K562 (cell line): ENCODE data around the gene PPM1N.

Source experiments
- CHD2 ChIP-seq: IDR thresholded peaks from 2 replicates; pipeline ENCODE4 v1.6.1; 2011; ENCODE audit warnings: low read depth, low read length
- CHD4 ChIP-seq: fragments of 200-600 bp; sonication (generic); IDR thresholded peaks from 3 replicates; pipeline ENCODE4 v1.6.1; 2012; ENCODE audit warnings: low read depth, mild to moderate bottlenecking, mixed read lengths, low read length, inconsistent platforms; ENCODE audit not compliant: insufficient read depth, insufficient replicate concordance, poor library complexity, severe bottlenecking
- EP300 ChIP-seq: IDR thresholded peaks from 2 replicates; pipeline ENCODE4 v1.6.1; 2012; ENCODE audit warnings: low read length, improper control_type of control experiment
- MAFK ChIP-seq: IDR thresholded peaks from 2 replicates; pipeline ENCODE4 v1.6.1; 2011; ENCODE audit warnings: low read length, improper control_type of control experiment
- NFXL1 ChIP-seq: fragments of 450-650 bp; formaldehyde crosslinking; IDR thresholded peaks from 2 replicates; pipeline ENCODE4 v1.4.0; 2021; ENCODE audit warnings: mild to moderate bottlenecking
- THRAP3 ChIP-seq: fragments of 450-650 bp; IDR thresholded peaks from 2 replicates; pipeline ENCODE4 v1.6.1; 2016; ENCODE audit warnings: mild to moderate bottlenecking, inconsistent platforms, borderline replicate concordance
- ZNF146 ChIP-seq: IDR thresholded peaks from one replicate; pipeline ENCODE4 v1.6.1; 2018; ENCODE audit warnings: missing compliant biosample characterization; ENCODE audit not compliant: unreplicated experiment
- TF ChIP-seq, protein P1 (sequence below), 3 experiments: IDR thresholded peaks in 2 of 3; conservative IDR thresholded peaks in 1 of 3; 2 replicates each; pipeline ENCODE4 v1.5.1; 2011 to 2012; ENCODE audit warnings: low read length in 3 of 3, mild to moderate bottlenecking in 3 of 3, control low read depth in 2 of 3, improper control_type of control experiment in 1 of 3, inconsistent platforms in 1 of 3, low read depth in 1 of 3, mixed read lengths in 1 of 3, moderate library complexity in 1 of 3; ENCODE audit not compliant: insufficient read depth in 2 of 3
- TF ChIP-seq, protein P2 (sequence below): fragments of 250-450 bp; sonication (Bioruptor Pico); IDR thresholded peaks from 2 replicates; pipeline ENCODE4 v1.5.1; 2021; ENCODE audit warnings: mild to moderate bottlenecking

DNA sequence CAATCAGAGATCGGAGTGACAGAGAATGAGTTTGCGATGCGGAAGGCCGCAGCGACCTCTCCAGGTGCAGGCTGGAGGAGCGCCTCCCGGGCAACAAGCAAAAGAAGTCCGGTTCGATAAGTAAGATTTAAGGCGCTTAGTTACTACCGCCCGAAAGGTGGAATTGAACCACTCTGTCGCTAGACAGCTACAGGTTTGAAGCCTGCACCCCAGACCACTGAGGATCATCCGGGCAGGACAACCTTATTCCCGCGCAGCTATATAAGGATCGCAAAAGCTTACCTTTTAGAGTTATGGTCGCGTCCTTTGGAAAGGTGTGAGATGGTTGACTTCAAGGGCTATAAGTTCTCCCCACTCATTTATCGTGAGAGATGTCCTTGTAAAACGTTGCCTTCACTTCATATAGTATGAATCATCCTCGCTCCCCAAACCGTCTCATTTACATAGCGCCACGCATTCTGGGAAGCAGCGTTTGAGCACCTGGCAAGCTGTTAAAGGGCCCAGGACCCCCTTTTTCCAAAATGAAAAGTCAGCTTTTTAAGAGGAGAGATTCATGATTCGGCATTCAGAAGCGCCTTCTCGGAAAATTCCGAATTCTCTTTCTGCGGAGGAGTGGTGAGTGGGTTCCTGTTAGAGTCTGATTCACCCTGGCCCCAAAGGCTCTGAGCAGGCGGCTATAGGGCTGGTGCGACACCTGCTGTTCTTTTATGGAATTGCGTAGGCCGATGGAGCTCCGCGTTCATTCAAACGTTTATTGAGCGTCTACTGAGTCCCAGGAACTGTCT, 19.6 kb upstream of the PPM1N start:
- TF ChIP-seq ZNF146 (CRISPR knock-in tag) (no peak), NFXL1 (CRISPR knock-in tag) (no peak), THRAP3 (no peak), CHD2 (no peak), EP300 (peak; percentile 59), MAFK (no peak; the same call in 1 of the 2 replicates), CHD4 (no peak)
- TF ChIP-seq, protein P1, sequence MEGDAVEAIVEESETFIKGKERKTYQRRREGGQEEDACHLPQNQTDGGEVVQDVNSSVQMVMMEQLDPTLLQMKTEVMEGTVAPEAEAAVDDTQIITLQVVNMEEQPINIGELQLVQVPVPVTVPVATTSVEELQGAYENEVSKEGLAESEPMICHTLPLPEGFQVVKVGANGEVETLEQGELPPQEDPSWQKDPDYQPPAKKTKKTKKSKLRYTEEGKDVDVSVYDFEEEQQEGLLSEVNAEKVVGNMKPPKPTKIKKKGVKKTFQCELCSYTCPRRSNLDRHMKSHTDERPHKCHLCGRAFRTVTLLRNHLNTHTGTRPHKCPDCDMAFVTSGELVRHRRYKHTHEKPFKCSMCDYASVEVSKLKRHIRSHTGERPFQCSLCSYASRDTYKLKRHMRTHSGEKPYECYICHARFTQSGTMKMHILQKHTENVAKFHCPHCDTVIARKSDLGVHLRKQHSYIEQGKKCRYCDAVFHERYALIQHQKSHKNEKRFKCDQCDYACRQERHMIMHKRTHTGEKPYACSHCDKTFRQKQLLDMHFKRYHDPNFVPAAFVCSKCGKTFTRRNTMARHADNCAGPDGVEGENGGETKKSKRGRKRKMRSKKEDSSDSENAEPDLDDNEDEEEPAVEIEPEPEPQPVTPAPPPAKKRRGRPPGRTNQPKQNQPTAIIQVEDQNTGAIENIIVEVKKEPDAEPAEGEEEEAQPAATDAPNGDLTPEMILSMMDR (IDR thresholded peaks at IDR 0.05 in 2 of 3, conservative IDR thresholded peaks at IDR 0.05 in 1 of 3; ENCODE audit: insufficient read depth in 2 of 3, low read depth in 1 of 3, low read length in 3 of 3) = peak; percentile 95 to 98 (median 98)
- TF ChIP-seq, protein P2, sequence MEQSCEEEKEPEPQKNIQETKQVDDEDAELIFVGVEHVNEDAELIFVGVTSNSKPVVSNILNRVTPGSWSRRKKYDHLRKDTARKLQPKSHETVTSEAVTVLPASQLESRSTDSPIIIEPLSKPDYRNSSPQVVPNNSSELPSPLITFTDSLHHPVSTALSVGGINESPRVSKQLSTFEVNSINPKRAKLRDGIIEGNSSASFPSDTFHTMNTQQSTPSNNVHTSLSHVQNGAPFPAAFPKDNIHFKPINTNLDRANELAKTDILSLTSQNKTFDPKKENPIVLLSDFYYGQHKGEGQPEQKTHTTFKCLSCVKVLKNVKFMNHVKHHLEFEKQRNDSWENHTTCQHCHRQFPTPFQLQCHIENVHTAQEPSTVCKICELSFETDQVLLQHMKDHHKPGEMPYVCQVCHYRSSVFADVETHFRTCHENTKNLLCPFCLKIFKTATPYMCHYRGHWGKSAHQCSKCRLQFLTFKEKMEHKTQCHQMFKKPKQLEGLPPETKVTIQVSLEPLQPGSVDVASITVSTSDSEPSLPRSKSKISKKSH (CRISPR knock-in tag) = no peak
